ENCODE results near the gene SCT. TPM values are rescaled to one million over a fixed set of nuclear protein-coding genes. Genes with fewer than 3 reads are reported as not detected.

The SCT gene
- total and polyA plus RNA-seq, 2 experiments from 2014 or later, result 2.6 TPM; not detected in 1

- Histone ChIP-seq H3K4me3 (no peak overlapping the region), H3K36me3 (ENCODE audit: insufficient read depth) (peaks cover 21% of the 10 kb centered on the region; the same call in 1 of the 2 replicates), H3K4me1 (ENCODE audit: insufficient read depth) (no peaks in the 10 kb centered on the region), H3K27me3 (ENCODE audit: insufficient read depth) (no peaks in the 10 kb centered on the region), H3K9me2 (ENCODE audit: insufficient read depth) (no peaks in the 10 kb centered on the region), H3K27ac (ENCODE audit: low read depth) (no peak overlapping the region), H2AFZ (no peak overlapping the region), H4K20me1 (replicated peaks; ENCODE audit: insufficient read depth) (peaks cover 13% of the 10 kb centered on the region), H3K4me2 (no peak overlapping the region), H3F3A (replicated peaks; ENCODE audit: low read depth) (peaks cover 13% of the 10 kb centered on the region), H3K79me2 (replicated peaks; ENCODE audit: insufficient read depth) (peaks cover 36% of the 10 kb centered on the region)
- H3K4me3 Mint-ChIP-seq, result no peak overlapping the region
- ATAC-seq, result no peak
- H3K9me3 Mint-ChIP-seq, result no peaks in the 10 kb centered on the region; the same call in 2 of the 3 replicates
- peaks cover 60% of the 10 kb centered on the region for H3K36me3 Mint-ChIP-seq (ENCODE audit: low read depth)
- peaks cover 13% of the 10 kb centered on the region for H3K27me3 Mint-ChIP-seq (ENCODE audit: insufficient read depth, low read depth, poor library complexity)
- DNase-seq (ENCODE audit: low spot score), result no peak
- no peak for TF ChIP-seq EZH2 (IDR thresholded peaks at IDR 0.05; ENCODE audit: low read depth, unreplicated experiment)
- TF ChIP-seq NANOG (IDR thresholded peaks at IDR 0.05; ENCODE audit: borderline replicate concordance), result no peak
- TF ChIP-seq CREB1 (CRISPR knock-in tag; IDR thresholded peaks at IDR 0.05; ENCODE audit: low read depth), result no peak
- no peak for TF ChIP-seq JUNB (IDR thresholded peaks at IDR 0.05; ENCODE audit: unreplicated experiment)
- TF ChIP-seq POLR2AphosphoS5 (IDR thresholded peaks at IDR 0.05; ENCODE audit: low read depth), result no peak
- TF ChIP-seq REST (IDR thresholded peaks at IDR 0.05; ENCODE audit: unreplicated experiment), result no peak
- no peak for TF ChIP-seq ZNF331 (CRISPR knock-in tag; IDR thresholded peaks at IDR 0.05; ENCODE audit: low read depth)
- TF ChIP-seq STAT1 (IDR thresholded peaks at IDR 0.05; ENCODE audit: unreplicated experiment), result no peak
- TF ChIP-seq ETS1 (IDR thresholded peaks at IDR 0.05), result no peak
- TF ChIP-seq, protein P1, sequence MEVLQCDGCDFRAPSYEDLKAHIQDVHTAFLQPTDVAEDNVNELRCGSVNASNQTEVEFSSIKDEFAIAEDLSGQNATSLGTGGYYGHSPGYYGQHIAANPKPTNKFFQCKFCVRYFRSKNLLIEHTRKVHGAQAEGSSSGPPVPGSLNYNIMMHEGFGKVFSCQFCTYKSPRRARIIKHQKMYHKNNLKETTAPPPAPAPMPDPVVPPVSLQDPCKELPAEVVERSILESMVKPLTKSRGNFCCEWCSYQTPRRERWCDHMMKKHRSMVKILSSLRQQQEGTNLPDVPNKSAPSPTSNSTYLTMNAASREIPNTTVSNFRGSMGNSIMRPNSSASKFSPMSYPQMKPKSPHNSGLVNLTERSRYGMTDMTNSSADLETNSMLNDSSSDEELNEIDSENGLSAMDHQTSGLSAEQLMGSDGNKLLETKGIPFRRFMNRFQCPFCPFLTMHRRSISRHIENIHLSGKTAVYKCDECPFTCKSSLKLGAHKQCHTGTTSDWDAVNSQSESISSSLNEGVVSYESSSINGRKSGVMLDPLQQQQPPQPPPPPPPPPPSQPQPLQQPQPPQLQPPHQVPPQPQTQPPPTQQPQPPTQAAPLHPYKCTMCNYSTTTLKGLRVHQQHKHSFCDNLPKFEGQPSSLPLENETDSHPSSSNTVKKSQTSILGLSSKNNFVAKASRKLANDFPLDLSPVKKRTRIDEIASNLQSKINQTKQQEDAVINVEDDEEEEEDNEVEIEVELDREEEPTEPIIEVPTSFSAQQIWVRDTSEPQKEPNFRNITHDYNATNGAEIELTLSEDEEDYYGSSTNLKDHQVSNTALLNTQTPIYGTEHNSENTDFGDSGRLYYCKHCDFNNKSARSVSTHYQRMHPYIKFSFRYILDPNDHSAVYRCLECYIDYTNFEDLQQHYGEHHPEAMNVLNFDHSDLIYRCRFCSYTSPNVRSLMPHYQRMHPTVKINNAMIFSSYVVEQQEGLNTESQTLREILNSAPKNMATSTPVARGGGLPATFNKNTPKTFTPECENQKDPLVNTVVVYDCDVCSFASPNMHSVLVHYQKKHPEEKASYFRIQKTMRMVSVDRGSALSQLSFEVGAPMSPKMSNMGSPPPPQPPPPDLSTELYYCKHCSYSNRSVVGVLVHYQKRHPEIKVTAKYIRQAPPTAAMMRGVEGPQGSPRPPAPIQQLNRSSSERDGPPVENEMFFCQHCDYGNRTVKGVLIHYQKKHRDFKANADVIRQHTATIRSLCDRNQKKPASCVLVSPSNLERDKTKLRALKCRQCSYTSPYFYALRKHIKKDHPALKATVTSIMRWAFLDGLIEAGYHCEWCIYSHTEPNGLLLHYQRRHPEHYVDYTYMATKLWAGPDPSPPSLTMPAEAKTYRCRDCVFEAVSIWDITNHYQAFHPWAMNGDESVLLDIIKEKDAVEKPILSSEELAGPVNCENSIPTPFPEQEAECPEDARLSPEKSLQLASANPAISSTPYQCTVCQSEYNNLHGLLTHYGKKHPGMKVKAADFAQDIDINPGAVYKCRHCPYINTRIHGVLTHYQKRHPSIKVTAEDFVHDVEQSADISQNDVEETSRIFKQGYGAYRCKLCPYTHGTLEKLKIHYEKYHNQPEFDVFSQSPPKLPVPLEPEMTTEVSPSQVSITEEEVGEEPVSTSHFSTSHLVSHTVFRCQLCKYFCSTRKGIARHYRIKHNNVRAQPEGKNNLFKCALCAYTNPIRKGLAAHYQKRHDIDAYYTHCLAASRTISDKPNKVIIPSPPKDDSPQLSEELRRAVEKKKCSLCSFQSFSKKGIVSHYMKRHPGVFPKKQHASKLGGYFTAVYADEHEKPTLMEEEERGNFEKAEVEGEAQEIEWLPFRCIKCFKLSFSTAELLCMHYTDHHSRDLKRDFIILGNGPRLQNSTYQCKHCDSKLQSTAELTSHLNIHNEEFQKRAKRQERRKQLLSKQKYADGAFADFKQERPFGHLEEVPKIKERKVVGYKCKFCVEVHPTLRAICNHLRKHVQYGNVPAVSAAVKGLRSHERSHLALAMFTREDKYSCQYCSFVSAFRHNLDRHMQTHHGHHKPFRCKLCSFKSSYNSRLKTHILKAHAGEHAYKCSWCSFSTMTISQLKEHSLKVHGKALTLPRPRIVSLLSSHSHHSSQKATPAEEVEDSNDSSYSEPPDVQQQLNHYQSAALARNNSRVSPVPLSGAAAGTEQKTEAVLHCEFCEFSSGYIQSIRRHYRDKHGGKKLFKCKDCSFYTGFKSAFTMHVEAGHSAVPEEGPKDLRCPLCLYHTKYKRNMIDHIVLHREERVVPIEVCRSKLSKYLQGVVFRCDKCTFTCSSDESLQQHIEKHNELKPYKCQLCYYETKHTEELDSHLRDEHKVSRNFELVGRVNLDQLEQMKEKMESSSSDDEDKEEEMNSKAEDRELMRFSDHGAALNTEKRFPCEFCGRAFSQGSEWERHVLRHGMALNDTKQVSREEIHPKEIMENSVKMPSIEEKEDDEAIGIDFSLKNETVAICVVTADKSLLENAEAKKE (CRISPR knock-in tag; IDR thresholded peaks at IDR 0.05), result no peak
- no peak for TF ChIP-seq ZNF114 (CRISPR knock-in tag; IDR thresholded peaks at IDR 0.05)
- no peak for TF ChIP-seq EZH2phosphoT487 (IDR thresholded peaks at IDR 0.05; ENCODE audit: unreplicated experiment)
- TF ChIP-seq, protein P2, sequence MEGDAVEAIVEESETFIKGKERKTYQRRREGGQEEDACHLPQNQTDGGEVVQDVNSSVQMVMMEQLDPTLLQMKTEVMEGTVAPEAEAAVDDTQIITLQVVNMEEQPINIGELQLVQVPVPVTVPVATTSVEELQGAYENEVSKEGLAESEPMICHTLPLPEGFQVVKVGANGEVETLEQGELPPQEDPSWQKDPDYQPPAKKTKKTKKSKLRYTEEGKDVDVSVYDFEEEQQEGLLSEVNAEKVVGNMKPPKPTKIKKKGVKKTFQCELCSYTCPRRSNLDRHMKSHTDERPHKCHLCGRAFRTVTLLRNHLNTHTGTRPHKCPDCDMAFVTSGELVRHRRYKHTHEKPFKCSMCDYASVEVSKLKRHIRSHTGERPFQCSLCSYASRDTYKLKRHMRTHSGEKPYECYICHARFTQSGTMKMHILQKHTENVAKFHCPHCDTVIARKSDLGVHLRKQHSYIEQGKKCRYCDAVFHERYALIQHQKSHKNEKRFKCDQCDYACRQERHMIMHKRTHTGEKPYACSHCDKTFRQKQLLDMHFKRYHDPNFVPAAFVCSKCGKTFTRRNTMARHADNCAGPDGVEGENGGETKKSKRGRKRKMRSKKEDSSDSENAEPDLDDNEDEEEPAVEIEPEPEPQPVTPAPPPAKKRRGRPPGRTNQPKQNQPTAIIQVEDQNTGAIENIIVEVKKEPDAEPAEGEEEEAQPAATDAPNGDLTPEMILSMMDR (conservative IDR thresholded peaks at IDR 0.05; ENCODE audit: low read depth in 2 of 2), result no peak
- H3K4me1 Mint-ChIP-seq, result no peaks in the 10 kb centered on the region; the same call in 2 of the 3 replicates
- no peak overlapping the region for H3K27ac Mint-ChIP-seq
Observed at GRCh38 chr11:586376-587316, 40.3 kb downstream of the SCT start.

Measured in GM23338 (cell line).